Activated naive CD8-positive, alpha-beta T cell (primary cell): ENCODE measurements around the gene PIGU.

Experiments
- H3K27ac Mint-ChIP-seq: one replicate; pipeline ENCODE4 v1.8.0; 2021; ENCODE audit warnings: mixed read lengths
- H3K27me3 Mint-ChIP-seq: one replicate; pipeline ENCODE4 v1.8.0; 2021; ENCODE audit warnings: mixed read lengths
- H3K36me3 Mint-ChIP-seq: one replicate; pipeline ENCODE4 v1.8.0; 2021; ENCODE audit warnings: mixed read lengths
- H3K4me1 Mint-ChIP-seq: one replicate; pipeline ENCODE4 v1.8.0; 2021; ENCODE audit warnings: low read depth, mixed read lengths
- H3K4me3 Mint-ChIP-seq: one replicate; pipeline ENCODE4 v1.8.0; 2021; ENCODE audit warnings: mild to moderate bottlenecking, mixed read lengths
- H3K9me3 Mint-ChIP-seq: one replicate; pipeline ENCODE4 v1.8.0; 2021; ENCODE audit warnings: low read depth, mixed read lengths

The PIGU gene

DNA sequence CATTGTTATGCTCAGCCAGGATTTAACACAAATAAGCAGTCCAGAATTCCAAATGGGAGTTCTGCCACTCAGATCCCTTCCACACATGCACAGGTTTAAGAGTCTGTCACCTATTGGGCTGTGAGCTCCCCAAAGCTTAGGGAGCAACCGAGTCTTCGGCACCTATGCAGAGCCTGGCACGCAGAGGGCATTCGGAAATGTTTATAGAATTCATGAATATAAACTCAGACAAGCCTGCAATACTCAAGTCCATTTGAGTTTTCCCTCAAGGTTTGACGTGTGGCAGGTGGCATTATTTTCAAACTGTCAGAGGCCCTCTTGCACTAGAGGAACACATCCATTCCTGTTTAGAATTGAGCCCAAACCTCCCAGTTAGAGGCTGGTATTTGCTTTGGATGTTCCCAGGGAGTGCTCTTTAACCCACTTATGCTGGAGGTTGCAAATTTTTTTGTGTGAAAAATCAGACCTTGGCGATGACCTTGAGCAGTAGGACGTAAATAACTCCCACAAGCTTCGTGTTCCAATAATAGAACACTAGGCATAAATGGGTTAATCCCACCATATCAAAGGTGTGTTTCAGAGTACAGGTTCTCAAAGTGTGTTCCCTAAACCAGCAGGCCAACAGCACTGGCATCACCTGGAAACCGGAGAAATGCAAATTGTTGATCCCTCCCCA, 90.3 kb downstream of the PIGU start:
- H3K9me3 Mint-ChIP-seq = no peaks in the 10 kb centered on the region
- no peak overlapping the region for H3K27ac Mint-ChIP-seq
- H3K36me3 Mint-ChIP-seq = peaks cover 3% of the 10 kb centered on the region
- peaks cover 4% of the 10 kb centered on the region for H3K4me1 Mint-ChIP-seq
- no peak overlapping the region for H3K4me3 Mint-ChIP-seq
- no peaks in the 10 kb centered on the region for H3K27me3 Mint-ChIP-seq

DNA sequence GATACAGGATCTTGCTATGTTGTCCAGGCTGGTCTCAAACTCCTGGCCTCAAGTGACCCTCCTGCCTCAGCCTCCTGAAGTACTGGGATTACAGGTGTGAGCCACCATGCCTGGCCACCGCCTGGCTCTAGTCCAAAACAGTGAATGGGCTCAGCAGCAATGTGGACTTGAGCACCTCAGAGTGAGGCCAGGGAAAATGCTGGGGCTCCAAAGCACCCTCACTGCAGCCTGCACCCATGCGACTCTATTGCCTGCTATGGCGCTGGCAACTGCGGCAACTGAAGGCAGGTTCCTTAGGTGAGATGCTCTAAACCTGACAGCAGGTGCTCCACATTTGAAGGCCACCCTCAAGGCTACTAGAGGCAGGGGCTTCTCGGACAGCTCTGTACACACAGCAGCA, 91.9 kb downstream of the PIGU start:
- Mint-ChIP-seq H3K4me1 (peaks cover 19% of the 10 kb centered on the region), H3K27me3 (no peaks in the 10 kb centered on the region), H3K4me3 (no peak overlapping the region), H3K9me3 (no peaks in the 10 kb centered on the region), H3K36me3 (peaks cover 5% of the 10 kb centered on the region), H3K27ac (no peak overlapping the region)

DNA sequence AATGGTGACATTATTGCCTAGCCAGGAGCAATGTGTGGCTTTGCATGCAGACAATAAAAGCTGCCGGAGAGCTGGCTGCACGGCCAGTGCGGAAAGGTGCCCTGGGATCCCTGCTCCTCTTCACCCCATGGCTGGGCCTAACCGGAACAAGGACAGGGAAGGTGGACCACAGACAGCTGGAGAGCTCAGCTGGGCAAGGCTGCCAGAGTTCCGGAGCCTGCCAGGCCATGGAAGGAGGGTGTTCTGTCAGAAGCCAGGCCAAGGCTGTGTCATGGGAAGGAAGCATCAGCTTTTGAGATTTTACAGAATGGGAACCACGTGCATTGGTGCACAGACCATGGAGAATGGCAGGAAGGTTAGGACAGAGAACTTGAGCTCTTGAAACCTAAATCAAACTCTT, 93.3 kb downstream of the PIGU start:
- Mint-ChIP-seq H3K36me3 (peaks cover 5% of the 10 kb centered on the region), H3K4me1 (peaks cover 19% of the 10 kb centered on the region), H3K9me3 (no peaks in the 10 kb centered on the region), H3K27me3 (no peaks in the 10 kb centered on the region), H3K4me3 (no peak overlapping the region), H3K27ac (no peak overlapping the region)

DNA sequence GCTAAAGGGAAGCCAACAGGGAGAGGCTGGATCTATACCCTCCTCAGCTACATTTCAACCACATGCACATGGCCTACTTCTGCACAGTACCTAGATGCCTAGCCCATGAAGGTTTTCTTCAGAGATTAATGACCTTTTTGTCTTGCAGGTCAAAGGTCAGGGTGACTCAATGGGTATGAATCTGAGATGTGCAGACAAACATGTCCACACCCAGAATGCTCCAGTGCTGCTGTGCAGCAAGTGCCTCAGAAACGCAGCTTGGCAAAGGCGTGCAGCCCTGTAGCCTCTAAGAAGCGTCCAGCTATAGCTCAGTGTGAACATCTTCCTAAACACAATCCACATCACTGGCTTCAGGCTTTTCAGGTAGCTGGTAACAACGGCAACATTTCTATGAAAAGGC, 94.0 kb downstream of the PIGU start:
- Mint-ChIP-seq H3K27ac (no peak overlapping the region), H3K36me3 (peaks cover 5% of the 10 kb centered on the region), H3K4me3 (no peak overlapping the region), H3K9me3 (no peaks in the 10 kb centered on the region), H3K27me3 (no peaks in the 10 kb centered on the region), H3K4me1 (peaks cover 19% of the 10 kb centered on the region)

DNA sequence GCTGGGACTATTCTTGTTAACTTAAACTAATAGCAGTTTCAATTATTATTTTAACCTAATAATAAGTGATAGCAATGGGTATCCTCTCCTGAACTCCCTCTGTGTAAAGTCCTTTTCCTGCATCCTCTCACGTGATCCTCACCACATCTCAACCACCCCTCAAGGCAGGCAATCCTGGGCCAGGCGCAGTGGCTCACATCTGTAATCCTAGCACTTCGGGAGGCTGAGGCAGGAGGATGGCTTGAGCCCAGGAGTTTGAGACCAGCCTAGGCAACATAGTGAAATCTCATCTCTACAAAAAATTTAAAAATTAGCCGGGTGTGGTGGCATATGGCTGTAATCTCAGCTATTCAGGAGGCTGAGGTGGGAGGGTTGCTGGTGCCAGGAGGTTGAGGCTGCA, 94.7 kb downstream of the PIGU start:
- Mint-ChIP-seq H3K4me1 (peaks cover 19% of the 10 kb centered on the region), H3K27ac (no peak overlapping the region), H3K27me3 (no peaks in the 10 kb centered on the region), H3K9me3 (no peaks in the 10 kb centered on the region), H3K36me3 (peaks cover 5% of the 10 kb centered on the region), H3K4me3 (no peak overlapping the region)

DNA sequence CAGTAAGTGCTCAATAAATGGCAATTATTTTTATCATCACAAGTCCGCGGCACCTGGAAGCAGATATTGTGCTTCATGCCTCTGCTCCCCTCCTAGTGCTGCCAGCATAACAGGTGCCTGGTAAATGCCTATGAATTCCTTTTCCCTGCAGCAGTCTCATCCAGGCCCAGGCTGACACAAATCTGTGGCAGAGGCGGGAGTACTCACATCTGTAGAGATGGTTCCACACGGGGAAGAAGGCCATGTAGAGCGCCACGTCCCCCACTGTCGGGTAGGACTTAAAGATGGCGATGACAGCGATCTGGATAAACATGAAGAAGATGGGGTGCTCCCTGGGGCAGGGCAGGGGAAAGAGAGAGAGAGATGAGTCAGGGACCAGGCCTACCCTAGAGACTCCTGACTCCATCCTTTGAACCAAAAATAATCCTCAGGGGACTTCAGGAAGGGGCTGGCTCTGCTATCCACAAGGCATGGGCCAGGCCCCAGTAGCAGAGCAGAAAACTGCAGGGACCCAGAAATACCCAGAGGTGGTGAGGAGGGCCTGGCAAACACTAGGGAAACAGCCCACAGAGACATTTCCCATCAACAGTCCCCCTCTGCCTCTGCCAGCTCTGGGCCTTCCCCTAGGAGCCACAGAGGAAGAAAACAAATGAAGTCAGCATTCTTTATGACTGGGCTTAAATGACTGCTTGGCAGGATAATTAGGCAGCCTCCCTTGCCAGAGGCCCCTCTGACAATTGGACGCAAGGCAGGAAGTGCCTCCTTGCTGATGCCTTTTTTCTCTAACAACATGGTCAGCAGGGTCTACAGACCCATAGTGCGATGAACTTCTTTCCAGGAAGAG, 95.3 kb downstream of the PIGU start:
- Mint-ChIP-seq H3K4me1 (peaks cover 19% of the 10 kb centered on the region), H3K27ac (peak overlapping the region; percentile 68), H3K4me3 (no peak overlapping the region), H3K27me3 (no peaks in the 10 kb centered on the region), H3K9me3 (no peaks in the 10 kb centered on the region), H3K36me3 (peaks cover 5% of the 10 kb centered on the region)

DNA sequence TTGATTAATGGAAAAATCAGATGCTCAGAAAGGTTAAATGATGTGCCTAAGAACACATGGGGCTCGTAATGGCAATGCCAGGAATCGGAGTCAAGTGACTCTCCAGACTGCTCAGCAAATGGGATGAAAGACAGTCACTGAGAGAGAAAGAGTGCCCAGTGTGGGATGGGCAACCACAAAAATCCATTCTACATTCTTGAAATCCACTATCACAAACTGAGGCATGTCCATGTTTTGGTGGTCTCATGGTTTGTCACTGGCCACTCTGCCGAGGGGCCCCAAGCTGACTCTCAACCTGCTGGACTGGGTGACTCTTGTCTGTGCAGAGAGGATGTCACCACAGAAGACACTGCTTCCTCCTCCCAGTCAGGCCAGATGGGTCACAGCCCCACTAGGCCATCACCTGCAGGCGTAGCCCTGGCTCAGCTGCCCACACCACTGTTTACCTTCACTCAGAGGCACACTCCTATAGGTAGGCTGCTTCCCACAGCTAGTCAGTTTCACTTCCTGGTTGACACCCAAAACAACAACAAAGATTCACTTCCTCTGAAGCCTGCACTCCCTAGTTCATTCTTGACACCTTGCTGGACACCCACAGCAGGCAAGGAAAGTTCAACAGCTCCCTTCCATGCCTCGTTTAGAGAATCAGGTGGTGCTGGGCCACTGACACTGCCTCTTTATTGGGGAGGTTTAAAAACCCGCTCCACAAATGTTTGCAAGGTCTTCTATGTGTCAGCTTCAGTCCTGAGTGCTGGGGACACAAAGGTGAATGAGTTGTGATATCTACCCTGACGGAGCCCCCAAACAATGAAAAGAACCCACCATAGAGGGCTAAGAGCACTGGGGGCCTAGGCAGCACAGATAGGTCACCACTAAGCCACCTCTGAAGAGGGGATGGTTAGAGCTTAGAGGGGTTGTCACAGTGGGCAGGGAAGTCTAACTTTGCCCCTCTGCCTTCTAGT, 96.6 kb downstream of the PIGU start:
- peaks cover 2% of the 10 kb centered on the region for H3K36me3 Mint-ChIP-seq
- H3K4me3 Mint-ChIP-seq = no peak overlapping the region
- no peaks in the 10 kb centered on the region for H3K27me3 Mint-ChIP-seq
- no peaks in the 10 kb centered on the region for H3K9me3 Mint-ChIP-seq
- peaks cover 19% of the 10 kb centered on the region for H3K4me1 Mint-ChIP-seq
- H3K27ac Mint-ChIP-seq = no peak overlapping the region

DNA sequence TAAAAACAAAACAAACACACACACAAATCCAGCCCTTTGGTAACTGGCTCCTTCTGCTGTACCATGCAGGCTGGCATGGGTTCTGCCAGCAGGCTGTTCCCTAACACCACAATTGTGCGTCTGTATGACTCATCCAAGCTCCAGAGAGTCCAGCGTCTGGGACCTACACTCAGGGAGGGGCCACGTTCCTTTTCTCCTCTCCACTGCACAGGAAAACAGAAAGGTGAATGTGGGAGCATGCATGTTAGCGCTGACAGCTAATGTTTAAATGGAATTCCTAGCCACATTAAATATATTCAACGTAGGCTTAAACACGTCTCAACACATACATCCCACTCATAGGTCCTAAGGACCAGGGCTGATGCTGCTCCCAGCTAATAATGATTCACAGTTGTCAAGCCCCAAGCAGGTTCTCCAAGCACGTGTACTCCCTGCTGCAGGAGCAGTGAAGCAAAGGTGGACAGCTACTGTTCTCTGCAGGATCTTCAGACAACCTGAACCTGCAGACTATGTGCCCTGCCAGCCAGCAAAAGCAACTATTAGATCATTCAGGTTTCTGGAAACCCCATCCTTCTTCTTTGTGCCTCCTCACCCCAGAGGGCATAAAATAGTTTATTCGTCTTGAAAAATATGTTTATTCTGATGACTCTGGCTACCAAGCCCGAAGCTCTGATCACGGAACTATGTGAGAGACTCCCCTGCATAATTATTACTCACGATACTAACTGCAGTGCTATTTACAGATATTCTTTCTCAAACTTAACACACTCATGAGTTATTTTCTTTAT, 97.5 kb downstream of the PIGU start:
- Mint-ChIP-seq H3K4me3 (no peak overlapping the region), H3K9me3 (no peaks in the 10 kb centered on the region), H3K4me1 (peaks cover 19% of the 10 kb centered on the region), H3K36me3 (peaks cover 5% of the 10 kb centered on the region), H3K27me3 (no peaks in the 10 kb centered on the region), H3K27ac (no peak overlapping the region)

DNA sequence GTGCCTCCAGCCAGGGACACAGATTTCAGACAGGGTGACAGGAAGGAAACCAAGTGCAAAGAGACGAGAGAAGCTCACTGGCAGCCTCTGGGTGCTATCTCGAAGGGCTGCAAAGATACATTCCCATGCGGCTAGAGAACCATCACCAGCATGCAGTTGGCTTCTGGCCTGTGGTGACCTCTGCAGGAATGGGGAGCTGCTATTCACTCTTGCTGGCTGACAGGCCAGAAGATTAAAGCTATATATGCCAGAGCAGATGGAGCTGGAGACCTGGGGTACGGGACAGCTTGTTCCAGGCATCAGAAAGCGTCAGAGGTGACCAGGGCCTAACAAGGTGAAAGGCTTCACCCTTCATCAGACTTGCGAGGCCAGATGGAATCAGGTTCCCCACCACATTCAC, 98.4 kb downstream of the PIGU start:
- Mint-ChIP-seq H3K4me1 (peaks cover 19% of the 10 kb centered on the region), H3K27me3 (no peaks in the 10 kb centered on the region), H3K9me3 (no peaks in the 10 kb centered on the region), H3K36me3 (peaks cover 5% of the 10 kb centered on the region), H3K27ac (no peak overlapping the region), H3K4me3 (no peak overlapping the region)

DNA sequence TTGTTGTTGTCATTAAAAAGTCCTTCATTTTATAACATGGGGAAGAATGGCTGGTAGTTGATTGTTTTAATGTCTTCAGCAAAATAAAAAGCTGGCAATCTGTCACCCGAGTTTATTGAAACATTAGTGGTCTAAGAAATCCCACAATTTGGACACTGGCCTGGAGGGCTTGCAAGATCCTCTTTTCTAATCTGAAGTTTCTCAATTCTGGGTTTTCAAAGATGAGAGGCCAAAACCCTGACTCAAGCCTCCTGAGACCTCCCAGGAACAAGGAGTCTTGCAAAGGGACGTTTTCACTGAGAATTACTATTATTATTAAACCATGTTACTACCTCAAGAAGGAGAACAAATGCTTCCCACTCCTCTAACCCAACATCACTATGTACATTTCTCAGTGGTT, 98.9 kb downstream of the PIGU start:
- Mint-ChIP-seq H3K4me1 (peaks cover 19% of the 10 kb centered on the region), H3K36me3 (peaks cover 5% of the 10 kb centered on the region), H3K4me3 (no peak overlapping the region), H3K27me3 (no peaks in the 10 kb centered on the region), H3K9me3 (no peaks in the 10 kb centered on the region), H3K27ac (no peak overlapping the region)

DNA sequence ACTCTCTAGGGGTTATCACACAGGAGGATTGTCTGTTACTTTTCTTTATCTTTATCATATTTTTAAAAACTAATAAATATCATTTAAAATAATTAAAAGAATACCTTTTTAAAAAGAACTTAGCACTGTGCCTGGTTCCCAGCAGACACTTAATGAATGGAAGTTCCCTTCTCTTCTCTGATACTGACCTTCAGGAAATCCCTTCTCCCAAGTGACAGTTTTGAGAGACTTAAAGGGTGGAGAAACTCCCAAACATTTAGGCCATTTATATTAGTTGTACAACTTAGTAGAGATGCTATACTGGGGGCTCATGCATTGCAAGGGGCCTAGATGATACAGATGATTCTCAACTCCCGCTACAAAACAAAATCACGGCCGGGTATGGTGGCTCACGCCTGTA, 99.8 kb downstream of the PIGU start:
- Mint-ChIP-seq H3K27me3 (no peaks in the 10 kb centered on the region), H3K4me3 (no peak overlapping the region), H3K36me3 (peaks cover 5% of the 10 kb centered on the region), H3K9me3 (no peaks in the 10 kb centered on the region), H3K4me1 (peaks cover 19% of the 10 kb centered on the region), H3K27ac (no peak overlapping the region)

DNA sequence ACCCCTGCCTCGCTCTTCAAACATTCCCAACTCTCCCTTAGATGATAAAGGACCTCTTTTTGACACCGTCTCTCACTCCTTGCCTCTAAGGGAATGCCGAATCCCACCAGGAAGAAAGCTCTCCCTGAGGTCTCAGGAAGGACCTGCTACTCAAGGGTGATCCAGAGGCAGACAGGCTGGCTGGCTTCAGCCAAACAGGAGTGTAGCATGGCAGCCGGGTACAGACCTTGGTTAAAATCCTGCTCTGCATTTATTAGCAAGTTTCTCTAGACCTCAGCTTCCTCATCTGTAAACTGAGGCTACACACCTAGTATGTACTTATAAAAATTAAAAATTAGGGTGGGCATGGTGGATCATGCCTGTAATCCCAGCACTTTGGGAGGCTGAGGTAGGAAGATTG, 101.1 kb downstream of the PIGU start:
- Mint-ChIP-seq H3K36me3 (peaks cover 3% of the 10 kb centered on the region), H3K27me3 (no peaks in the 10 kb centered on the region), H3K4me3 (no peak overlapping the region), H3K27ac (no peak overlapping the region), H3K9me3 (no peaks in the 10 kb centered on the region), H3K4me1 (peaks cover 7% of the 10 kb centered on the region)

DNA sequence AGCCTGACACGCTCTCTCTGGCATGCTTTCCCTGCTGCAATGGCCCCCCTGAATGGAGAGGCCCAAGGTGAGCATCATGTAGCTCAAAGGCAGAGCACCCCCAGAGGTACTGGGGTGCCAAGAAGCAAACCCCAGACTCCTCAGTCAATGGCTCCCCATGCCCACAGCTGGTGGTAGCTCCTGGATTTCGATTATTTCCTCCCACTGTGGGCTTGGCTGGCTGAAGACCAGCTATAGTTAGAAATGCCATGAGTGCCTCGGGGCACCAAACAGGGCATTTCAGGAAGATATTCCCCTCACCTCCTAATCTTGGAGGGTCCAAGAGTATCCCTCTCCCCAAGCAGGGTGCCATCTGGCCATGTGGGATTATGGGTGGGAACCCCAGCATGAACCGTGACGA, 101.6 kb downstream of the PIGU start:
- no peaks in the 10 kb centered on the region for H3K27me3 Mint-ChIP-seq
- no peaks in the 10 kb centered on the region for H3K9me3 Mint-ChIP-seq
- peaks cover 2% of the 10 kb centered on the region for H3K4me1 Mint-ChIP-seq
- peaks cover 3% of the 10 kb centered on the region for H3K36me3 Mint-ChIP-seq
- no peak overlapping the region for H3K4me3 Mint-ChIP-seq
- no peak overlapping the region for H3K27ac Mint-ChIP-seq

DNA sequence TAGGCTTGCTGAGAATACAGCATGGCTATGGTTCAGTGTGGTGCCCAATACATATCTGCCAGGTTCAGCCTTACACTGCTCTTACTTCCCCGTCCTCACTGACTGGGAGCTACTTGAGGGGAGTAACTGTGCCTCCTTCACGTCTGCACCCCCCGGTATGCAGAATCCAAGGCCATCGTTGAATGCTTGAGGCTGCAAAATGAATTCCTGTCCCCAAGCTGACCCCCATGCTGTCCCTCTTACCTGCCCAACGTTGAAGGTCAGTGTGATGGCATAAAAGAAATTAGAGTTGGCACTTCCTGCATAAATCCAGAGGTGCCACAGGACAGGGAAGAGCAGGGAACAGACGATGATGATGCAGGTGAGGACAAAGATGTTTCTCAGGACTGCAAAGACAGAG, 102.0 kb downstream of the PIGU start:
- Mint-ChIP-seq H3K27me3 (no peaks in the 10 kb centered on the region), H3K27ac (no peak overlapping the region), H3K36me3 (peaks cover 3% of the 10 kb centered on the region), H3K9me3 (no peaks in the 10 kb centered on the region), H3K4me3 (no peak overlapping the region), H3K4me1 (no peaks in the 10 kb centered on the region)
